BJ (cell line): ENCODE results near the gene FOXS1. TPM values are rescaled to one million over a fixed set of nuclear protein-coding genes. Genes with fewer than 3 reads are reported as not detected.
A peak's percentile ranks its signal among the peaks of the same experiment; 100 is the strongest.

ENCODE experiments used
- CTCF ChIA-PET: fragments of 350-600 bp; formaldehyde crosslinking; extraction: SDS; loops from one replicate; lab custom pipeline; 2021; ENCODE audit warnings: antibody characterized with exemption, inconsistent platforms; lab: Yijun Ruan, JAX
- POLR2A ChIA-PET: fragments of 300-600 bp; sonication (Branson Sonifier 250); formaldehyde crosslinking; extraction: SDS; loops from one replicate; lab custom pipeline; 2021; ENCODE audit warnings: antibody characterized with exemption; lab: Charles Lee
- DNase-seq: peaks from one replicate; pipeline ENCODE4 v3.0.0-alpha.2; 2011; ENCODE audit warnings: low read depth
- H3K27me3 ChIP-seq: 2 replicates; pipeline ENCODE4 v1.6.0; 2011; ENCODE audit warnings: low read length; ENCODE audit not compliant: control insufficient read depth, insufficient read depth
- H3K36me3 ChIP-seq: 2 replicates; pipeline ENCODE4 v1.5.1; 2011; ENCODE audit warnings: low read length; ENCODE audit not compliant: control insufficient read depth, insufficient read depth
- H3K4me3 ChIP-seq: 2 replicates; pipeline ENCODE4 v1.5.1; 2011; ENCODE audit warnings: low read depth, mild to moderate bottlenecking, control low read depth, low read length
- polyA plus RNA-seq: library from polyadenylated mRNA; depleted of rRNA; stranded (reverse); fragments of >200 nt; gene quantifications from 2 replicates; pipeline ENCODE4 v1.2.3, GENCODE V29; 2011
- TF ChIP-seq, protein P1 (sequence below): IDR thresholded peaks from 2 replicates; pipeline ENCODE4 v1.5.1; 2011; ENCODE audit warnings: low read depth, mild to moderate bottlenecking, control low read depth, inconsistent platforms, low read length, moderate library complexity; ENCODE audit not compliant: insufficient read depth

Gene FOXS1
- polyA plus RNA-seq, 1 experiment = 0.05 TPM

DNA sequence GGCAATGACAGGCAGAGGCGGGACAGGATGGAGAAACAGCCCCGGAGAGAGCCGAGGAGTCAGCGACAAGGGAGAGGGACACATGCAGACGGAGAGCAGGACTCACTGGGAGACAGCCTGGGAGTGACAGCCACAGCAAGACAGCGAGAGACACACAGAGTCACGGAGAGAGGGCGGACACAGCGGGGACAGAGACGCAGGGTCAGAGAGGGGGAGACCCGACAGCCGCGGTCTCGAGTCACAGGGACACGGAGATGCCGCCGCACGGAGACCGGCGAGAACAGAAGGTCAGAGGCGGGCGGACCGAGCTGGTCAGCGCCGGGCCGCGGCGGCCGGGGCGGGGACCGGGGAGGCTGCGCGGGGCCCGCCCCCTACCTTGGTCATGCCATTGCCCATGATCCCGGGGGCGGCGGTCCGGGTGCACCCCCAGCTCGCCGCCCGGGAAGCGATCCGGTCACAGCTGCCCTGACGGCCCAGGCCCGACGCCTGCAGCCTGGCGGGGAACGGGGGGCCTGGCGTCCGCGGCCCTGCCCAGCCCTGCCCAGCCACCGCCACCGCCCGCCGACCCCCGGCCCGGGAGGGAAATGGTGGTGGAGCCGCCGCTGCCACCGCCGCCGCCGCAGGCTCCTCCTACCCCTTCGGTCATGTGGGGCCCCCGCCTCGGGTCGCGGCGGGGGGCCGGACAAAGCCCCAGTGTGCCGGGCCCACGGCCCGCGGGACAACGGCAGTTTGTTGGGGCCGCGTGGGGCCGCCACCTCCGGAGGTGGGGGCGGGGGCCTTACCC lies 24.7 kb upstream of the FOXS1 start, which contains the start of the genes DUSP15 and TTLL9:
Gene DUSP15 (minus strand): TSS at position 586 of the 784 bp plus-strand sequence. CDS start 190 bp downstream, at position 396.
Gene TTLL9 (plus strand): TSS at position 693 of the 784 bp plus-strand sequence. CDS start 493 bp downstream, outside the sequence.
- Histone ChIP-seq H3K36me3 (no peaks in the 10 kb centered on the region), H3K27me3 (peaks cover 33% of the 10 kb centered on the region), H3K4me3 (peak within 1 kb of the TSS; percentile 3)
- CTCF ChIA-PET = interaction anchor here (1.4 to 2.9 kb wide), 3 partner anchors 16 to 162 kb away, joined by 3 to 8 read pairs (median 5); no protein-coding TSS in a partner anchor
- POLR2A ChIA-PET = no interaction called here
- TF ChIP-seq, protein P1, sequence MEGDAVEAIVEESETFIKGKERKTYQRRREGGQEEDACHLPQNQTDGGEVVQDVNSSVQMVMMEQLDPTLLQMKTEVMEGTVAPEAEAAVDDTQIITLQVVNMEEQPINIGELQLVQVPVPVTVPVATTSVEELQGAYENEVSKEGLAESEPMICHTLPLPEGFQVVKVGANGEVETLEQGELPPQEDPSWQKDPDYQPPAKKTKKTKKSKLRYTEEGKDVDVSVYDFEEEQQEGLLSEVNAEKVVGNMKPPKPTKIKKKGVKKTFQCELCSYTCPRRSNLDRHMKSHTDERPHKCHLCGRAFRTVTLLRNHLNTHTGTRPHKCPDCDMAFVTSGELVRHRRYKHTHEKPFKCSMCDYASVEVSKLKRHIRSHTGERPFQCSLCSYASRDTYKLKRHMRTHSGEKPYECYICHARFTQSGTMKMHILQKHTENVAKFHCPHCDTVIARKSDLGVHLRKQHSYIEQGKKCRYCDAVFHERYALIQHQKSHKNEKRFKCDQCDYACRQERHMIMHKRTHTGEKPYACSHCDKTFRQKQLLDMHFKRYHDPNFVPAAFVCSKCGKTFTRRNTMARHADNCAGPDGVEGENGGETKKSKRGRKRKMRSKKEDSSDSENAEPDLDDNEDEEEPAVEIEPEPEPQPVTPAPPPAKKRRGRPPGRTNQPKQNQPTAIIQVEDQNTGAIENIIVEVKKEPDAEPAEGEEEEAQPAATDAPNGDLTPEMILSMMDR = no peak
- no peak for DNase-seq

DNA sequence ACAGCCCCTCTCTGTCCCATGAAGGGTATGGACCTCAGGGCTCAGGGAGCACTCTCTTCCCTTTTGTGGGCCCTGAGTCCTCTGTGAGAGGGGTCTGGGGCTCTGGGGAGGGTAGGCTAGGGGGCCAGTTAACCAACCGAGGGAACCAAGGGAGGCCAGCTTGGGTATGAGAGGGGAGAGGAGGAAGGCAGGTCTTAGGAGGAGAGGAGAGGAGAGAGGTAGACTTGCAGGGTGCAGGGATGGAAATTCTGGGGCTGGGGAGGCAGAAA lies 24.2 kb upstream of the FOXS1 start:
- H3K4me3 ChIP-seq = no peak overlapping the region
- ChIA-PET CTCF (interaction anchor here (1.4 kb wide), 1 partner anchor 163 kb away, joined by 3 read pairs; no protein-coding TSS in a partner anchor), POLR2A (no interaction called here)
- H3K36me3 ChIP-seq = no peaks in the 10 kb centered on the region
- TF ChIP-seq, protein P1 = no peak
- no peak for DNase-seq
- H3K27me3 ChIP-seq = peaks cover 36% of the 10 kb centered on the region

DNA sequence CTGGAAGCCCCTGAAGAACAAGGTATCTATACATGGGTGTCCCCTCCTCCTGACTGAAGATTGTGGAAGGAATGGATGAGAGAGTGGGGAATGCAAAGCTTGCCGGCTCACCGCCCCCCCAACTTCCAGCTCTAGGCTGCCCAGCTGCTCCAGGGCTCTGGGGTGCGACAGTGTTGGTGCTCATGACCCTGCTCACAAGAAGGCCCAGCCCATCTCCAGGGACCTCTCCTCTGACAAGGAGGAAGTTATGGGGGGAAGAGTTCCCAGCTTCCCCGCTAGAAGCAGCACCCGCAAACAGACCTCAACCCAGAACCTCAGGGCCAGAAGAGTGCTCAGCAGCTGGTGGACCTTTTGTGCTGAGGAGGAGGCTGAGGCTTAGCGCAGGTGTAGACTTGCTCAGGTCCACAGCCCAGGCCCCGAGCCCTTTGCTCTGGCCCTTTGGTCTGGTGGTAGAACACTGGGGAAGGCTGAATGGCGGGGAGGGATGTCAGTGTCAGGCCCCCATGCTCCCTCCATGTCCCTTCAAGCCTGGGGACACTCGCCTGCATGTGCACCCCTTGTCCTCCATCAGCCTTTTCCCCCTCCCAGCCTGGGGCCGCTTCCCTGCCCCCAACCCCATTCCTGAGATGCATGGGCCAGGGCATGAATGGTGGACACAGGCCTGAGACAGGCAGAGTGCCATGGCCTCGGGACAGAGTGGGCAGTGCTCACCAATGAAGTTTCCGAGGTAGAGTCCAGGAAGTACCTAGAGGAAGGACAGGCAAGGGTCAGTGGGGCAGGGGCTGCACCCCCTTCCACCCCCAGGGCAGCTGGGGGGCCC lies 23.7 kb upstream of the FOXS1 start:
- DNase-seq = no peak
- peaks cover 37% of the 10 kb centered on the region for H3K27me3 ChIP-seq
- ChIA-PET POLR2A (no interaction called here), CTCF (interaction anchor here (1.2 to 2.5 kb wide), 3 partner anchors 16 to 222 kb away, joined by 3 to 16 read pairs (median 4); no protein-coding TSS in a partner anchor)
- H3K4me3 ChIP-seq = no peak overlapping the region
- TF ChIP-seq, protein P1 = no peak
- H3K36me3 ChIP-seq = no peaks in the 10 kb centered on the region

GRCh38 chr20:31866221-31866620 lies 20.8 kb upstream of the FOXS1 start:
- peaks cover 35% of the 10 kb centered on the region for H3K27me3 ChIP-seq

More at GRCh38 chr20:31866221-31866620, 20.8 kb upstream of the FOXS1 start:
- H3K36me3 ChIP-seq = no peaks in the 10 kb centered on the region
- TF ChIP-seq, protein P1 = no peak
- no peak for DNase-seq
- H3K4me3 ChIP-seq = no peak overlapping the region
- ChIA-PET POLR2A (no interaction called here), CTCF (no interaction called here)
